OCI-M2 (cell line): Measurements from ENCODE around the gene SRCAP.
A peak's percentile ranks its signal among the peaks of the same experiment; 100 is the strongest.

Experiments used
- DNase-seq: peaks from one replicate; lab custom pipeline; 2025; ENCODE audit not compliant: unreplicated experiment; lab: John Stamatoyannopoulos, UW

Gene SRCAP

GRCh38 chr16:30773826-30774225, 74.9 kb downstream of the SRCAP start:
- no peak for DNase-seq

DNA sequence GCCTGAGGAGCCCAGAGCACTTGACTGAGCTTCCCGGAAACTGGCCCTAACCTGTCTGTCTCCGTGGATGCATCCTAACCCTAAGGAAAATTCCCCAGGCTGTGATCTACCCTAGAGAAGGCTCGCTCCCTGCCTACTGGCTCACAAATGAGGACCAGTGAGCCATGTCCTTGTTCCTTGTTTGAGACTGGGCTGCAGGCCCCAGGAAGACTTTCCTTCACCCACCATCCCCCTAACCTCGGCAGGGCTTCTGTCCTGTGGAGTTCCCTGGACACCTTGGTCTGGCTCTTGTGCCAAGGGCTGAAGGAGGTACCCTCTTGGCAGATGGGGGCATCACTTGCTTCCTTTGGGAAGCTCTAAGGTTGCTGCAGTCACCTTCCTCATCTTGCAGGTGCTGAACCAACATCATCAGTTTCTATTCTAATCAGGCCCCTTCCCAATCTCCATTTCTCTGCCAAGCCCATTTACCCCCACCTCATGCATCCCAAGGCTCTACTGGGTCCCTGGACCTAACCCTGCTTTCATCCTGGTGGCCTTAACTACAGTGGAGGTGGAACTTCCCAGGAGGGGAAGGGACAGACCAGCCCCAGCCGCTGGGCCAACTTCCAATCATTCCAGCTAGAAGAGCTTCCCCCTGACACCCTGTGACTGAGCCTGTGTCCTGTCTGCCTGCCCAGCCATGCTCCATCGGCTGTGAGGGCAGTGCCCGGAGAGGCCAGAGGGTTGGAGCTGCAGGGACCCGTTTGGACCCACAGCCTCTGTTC, 75.6 kb downstream of the SRCAP start:
- no peak for DNase-seq

GRCh38 chr16:30775131-30775391, 76.1 kb downstream of the SRCAP start:
- DNase-seq, result no peak

- peak; percentile 45 for DNase-seq
Measured at GRCh38 chr16:30775392-30776188, 76.6 kb downstream of the SRCAP start.

DNA sequence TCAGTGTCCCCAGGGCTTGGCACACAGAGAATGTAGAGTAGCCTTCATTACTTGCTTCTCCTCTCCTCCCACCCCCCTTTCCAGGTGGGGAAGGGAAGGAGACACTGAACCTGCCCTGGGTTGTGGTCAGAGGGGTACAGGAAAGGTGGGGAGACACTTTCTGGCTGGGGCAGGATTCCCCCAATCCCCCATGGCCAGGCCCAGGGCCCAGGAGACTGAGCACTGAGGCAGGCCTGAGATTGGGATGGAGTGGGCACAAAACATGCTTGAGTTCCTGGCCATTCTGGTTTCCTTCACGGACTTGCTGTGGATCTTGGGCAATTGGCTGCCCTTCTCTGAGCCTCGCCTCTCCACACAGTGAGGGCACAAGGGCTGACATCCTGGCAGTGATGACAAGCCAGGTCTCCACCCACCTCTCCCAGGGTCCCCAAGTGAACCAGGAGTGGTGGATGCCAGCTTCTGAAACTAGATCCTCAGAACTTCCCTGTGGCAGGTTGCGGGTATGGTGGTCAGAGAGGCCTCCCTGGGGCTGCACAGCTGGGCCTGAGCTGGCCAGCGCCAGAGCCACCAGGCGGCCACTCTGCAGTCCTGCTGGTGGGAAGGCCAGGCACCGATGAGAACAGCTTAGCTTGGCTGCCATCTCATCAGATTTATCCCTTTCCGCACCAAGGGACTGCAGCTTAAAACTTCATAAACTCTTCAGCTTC, 78.8 kb downstream of the SRCAP start:
- DNase-seq, result no peak

- DNase-seq, result no peak
Measured at GRCh38 chr16:30778549-30779244, 79.7 kb downstream of the SRCAP start.

DNA sequence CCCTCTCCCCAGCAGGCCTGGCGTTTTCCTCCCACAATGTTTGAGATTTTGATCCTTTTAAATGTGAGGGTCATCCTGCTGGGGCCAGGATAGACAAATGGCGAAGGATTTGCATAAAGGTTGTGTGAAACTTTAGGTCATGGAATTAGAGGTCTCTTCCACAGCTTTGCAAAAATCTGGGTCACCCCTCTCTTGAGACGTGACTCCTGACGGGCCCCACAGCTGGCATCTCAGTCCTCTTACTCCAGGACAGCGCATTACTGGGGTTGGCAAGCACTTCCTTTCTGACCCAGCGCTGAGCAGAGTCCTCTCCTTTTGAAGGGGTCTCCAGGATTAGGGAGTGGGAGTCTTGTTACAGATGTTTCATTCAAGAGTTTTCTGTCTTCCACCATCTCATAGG, 80.6 kb downstream of the SRCAP start:
- no peak for DNase-seq

GRCh38 chr16:30780021-30780420, 81.0 kb downstream of the SRCAP start:
- DNase-seq, result no peak

GRCh38 chr16:30780549-30780948, 81.6 kb downstream of the SRCAP start:
- DNase-seq, result no peak

- no peak for DNase-seq
Measured at GRCh38 chr16:30782486-30783279, 83.7 kb downstream of the SRCAP start.

DNA sequence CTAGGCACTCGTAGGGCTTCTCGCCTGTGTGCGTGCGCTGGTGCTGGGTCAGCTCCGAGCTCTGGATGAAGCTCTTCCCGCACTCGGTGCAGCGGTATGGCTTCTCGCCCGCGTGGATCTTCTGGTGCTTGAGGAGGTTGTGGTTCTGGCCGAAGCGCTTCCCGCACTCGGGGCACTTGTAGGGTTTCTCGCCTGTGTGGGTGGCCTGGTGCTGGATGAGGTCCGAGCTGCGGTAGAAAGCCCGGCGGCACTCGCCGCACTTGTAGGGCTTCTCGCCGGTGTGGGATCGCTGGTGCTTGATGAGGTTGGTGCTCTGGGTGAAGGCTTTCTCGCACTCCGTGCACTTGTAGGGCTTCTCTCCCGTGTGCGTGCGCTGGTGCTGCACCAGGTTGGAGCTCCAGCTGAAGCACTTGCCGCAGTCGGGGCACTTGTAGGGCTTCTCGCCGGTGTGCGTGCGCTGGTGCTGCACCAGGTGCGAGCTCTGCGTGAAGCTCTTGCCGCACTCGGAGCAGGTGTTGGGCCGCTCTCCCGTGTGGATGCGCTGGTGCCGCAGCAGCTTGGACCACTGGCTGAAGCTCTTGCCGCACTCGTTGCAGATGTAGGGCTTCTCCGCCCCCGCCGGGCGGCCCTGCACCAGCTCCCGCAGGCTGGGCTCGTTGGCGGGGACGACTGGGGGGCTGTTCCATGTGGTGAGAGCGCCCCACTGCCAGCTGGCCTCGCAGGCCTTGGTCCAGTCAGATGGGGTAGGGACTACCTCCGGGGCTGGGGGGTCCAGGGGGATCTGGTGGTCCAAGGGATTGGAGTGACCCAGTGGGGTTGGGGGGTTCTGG, 84.5 kb downstream of the SRCAP start:
- DNase-seq, result no peak

GRCh38 chr16:30784215-30784614, 85.2 kb downstream of the SRCAP start:
- DNase-seq, result no peak

DNA sequence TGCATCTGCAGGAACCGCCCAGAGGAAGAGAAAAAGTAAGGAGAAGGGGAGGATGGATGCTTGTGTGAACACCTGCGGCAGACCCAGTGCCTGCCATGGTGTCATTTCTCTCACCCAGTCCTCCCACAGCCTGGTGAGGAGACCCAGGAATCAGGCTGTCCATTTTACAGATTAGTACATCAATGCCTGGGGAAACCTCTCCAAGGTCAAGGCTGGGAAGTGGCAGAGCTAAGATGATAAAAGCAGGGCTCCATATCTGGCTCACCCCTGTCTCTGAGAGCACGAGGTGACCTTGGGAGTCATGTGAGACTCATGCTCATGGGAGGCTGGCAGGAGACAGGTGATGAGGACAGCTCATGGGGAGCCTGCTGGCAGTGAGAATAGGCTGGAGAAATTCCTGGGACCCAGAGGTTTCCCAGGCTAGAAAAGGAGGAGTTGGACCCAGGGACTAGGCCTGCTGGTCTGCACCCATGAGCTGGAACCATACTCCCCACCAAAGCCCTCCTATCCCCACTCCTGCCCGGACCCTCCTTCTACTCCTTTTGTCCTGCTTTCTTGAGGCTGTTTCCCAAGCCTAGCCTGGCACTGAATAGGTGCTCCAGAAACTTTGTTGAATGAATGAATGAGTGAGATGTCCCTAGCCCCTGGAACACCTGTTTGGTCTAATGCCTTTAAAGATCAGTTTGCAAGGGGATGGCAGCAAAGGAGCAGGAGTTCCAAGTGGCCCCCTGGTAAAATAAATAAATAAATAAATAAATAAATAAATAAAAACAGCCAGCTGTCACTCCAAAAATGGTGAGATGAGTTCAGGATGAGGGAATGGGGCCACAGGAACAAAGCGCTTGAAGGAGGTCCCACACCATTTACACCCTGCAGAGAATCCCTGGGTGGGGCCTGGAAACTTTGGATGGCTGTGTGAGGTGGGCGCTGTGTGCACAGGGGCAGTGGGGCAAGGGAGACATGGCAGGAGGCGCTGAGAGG, 86.4 kb downstream of the SRCAP start:
- DNase-seq, result no peak

DNA sequence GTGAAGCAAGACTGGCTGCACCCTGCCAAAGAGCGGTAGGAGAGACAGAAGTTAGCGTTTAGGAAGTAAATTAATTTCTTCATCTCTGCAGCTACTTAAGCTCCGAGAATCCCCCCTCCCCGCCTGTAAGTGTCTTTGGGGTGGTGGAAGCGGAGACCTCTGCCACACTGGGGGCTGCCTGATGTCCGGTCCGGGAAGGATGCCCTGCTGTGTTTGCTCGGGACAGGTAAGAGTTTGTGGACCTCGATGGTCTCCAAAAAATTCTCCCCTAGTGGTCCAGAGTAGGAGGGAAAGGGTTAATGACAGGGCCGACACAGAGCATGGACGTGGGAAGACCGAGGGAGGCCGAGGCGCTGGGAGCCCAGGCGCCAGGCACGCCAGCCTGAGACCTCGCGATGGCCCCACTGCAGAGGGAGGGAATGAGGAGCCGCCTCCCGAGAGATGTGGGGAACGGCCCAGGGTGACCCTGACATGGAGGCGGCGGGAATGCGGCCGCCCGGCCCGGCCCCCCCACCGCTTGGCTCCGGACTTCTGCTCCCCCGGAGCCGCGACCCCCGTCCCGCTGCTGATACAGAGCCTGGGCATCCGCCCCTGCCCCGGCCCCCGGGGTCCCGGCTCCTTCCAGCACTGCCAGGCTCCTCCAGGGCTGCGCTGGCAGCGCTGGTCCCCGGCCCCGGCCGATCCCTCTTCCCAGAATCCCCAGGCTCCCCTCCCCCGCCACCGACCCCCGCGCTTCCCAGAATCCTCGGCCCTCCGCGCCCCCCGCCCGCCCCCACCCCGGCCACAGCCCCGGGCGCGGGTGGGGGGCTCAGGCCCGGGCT, 87.4 kb downstream of the SRCAP start:
- no peak for DNase-seq

- DNase-seq, result no peak
Measured at GRCh38 chr16:30786936-30787612, 88.1 kb downstream of the SRCAP start, which contains the start of gene ZNF629. Gene ZNF629 (minus strand): TSS chr16:30787205. CDS start chr16:30784482, 2,723 bp downstream.

GRCh38 chr16:30787613-30788378, 88.8 kb downstream of the SRCAP start:
- DNase-seq, result no peak
